Muscle of arm (tissue), 14 donors: ENCODE measurements around the gene DCP2. TPM values are rescaled to one million over a fixed set of nuclear protein-coding genes. Genes with fewer than 3 reads are reported as not detected.
A peak's percentile ranks its signal among the peaks of the same experiment; 100 is the strongest.
"Not testable (repeated sequence)": the region's sequence is repeated elsewhere in the genome, so short reads cannot be mapped to it uniquely, and the experiment has no call there.

Experiments
- DNase-seq: peaks from one replicate; pipeline ENCODE4 v3.0.0-alpha.2; 2013
- long read RNA-seq, 11 donors: transcript quantifications; one replicate each; lab custom pipeline, GENCODE V29; 2026
- polyA plus RNA-seq, 12 donors: library from polyadenylated mRNA; unstranded; fragments of 120-200 nt; gene quantifications; one replicate each; pipeline ENCODE4 v1.2.1, GENCODE V29; 2013; ENCODE audit not compliant: insufficient read length in 12 of 12

The DCP2 gene
- 10 to 100 TPM; 19.6 to 67.9 (median 27.1) TPM for polyA plus RNA-seq
- long read RNA-seq, donor 1, full-length matches to known transcripts = 5 of 5 reads
- long read RNA-seq, donor 1, partial matches to known transcripts = 0 of 5 reads
- long read RNA-seq, donor 1, other reads (novel, unspliced or antisense) = 0 of 5 reads
- long read RNA-seq, donor 2, full-length matches to known transcripts = 2 of 2 reads
- long read RNA-seq, donor 2, partial matches to known transcripts = 0 of 2 reads
- long read RNA-seq, donor 2, other reads (novel, unspliced or antisense) = 0 of 2 reads
- long read RNA-seq, donor 3, full-length matches to known transcripts = 3 of 3 reads
- long read RNA-seq, donor 3, partial matches to known transcripts = 0 of 3 reads
- long read RNA-seq, donor 3, other reads (novel, unspliced or antisense) = 0 of 3 reads
- long read RNA-seq, donor 4, full-length matches to known transcripts = 2 of 7 reads
- long read RNA-seq, donor 4, partial matches to known transcripts = 5 of 7 reads
- long read RNA-seq, donor 4, other reads (novel, unspliced or antisense) = 0 of 7 reads
- long read RNA-seq, donor 5, full-length matches to known transcripts = 5 of 5 reads
- long read RNA-seq, donor 5, partial matches to known transcripts = 0 of 5 reads
- long read RNA-seq, donor 5, other reads (novel, unspliced or antisense) = 0 of 5 reads
- long read RNA-seq, donor 6 = 0 reads
- long read RNA-seq, donor 7, full-length matches to known transcripts = 3 of 3 reads
- long read RNA-seq, donor 7, partial matches to known transcripts = 0 of 3 reads
- long read RNA-seq, donor 7, other reads (novel, unspliced or antisense) = 0 of 3 reads
- long read RNA-seq, donor 8, full-length matches to known transcripts = 4 of 4 reads
- long read RNA-seq, donor 8, partial matches to known transcripts = 0 of 4 reads
- long read RNA-seq, donor 8, other reads (novel, unspliced or antisense) = 0 of 4 reads
- long read RNA-seq, donor 9 = 0 reads
- long read RNA-seq, donor 10, full-length matches to known transcripts = 8 of 8 reads
- long read RNA-seq, donor 10, partial matches to known transcripts = 0 of 8 reads
- long read RNA-seq, donor 10, other reads (novel, unspliced or antisense) = 0 of 8 reads
- long read RNA-seq, donor 11, full-length matches to known transcripts = 3 of 3 reads
- long read RNA-seq, donor 11, partial matches to known transcripts = 0 of 3 reads
- long read RNA-seq, donor 11, other reads (novel, unspliced or antisense) = 0 of 3 reads

GRCh38 chr5:112976432-112977309, at the start of gene DCP2:
TSS of gene DCP2 (plus strand) at chr5:112976798. CDS start at chr5:112976934, 136 bp downstream.
- DNase-seq = peak; percentile 99

- DNase-seq = no peak
Measured at GRCh38 chr5:112929336-112930081, 47.1 kb upstream of the DCP2 start.

GRCh38 chr5:112930082-112930344, 46.6 kb upstream of the DCP2 start:
- DNase-seq = no peak

- DNase-seq = no peak
Measured at GRCh38 chr5:112931473-112931872, 45.1 kb upstream of the DCP2 start.

- DNase-seq = no peak
Measured at GRCh38 chr5:112933105-112933504, 43.5 kb upstream of the DCP2 start.

- peak; percentile 46 for DNase-seq
Measured at GRCh38 chr5:112933651-112934365, 42.8 kb upstream of the DCP2 start.

GRCh38 chr5:112934366-112934663, 42.3 kb upstream of the DCP2 start:
- no peak for DNase-seq

GRCh38 chr5:112935675-112936074, 40.9 kb upstream of the DCP2 start:
- no peak for DNase-seq

- no peak for DNase-seq
Measured at GRCh38 chr5:112938286-112938685, 38.3 kb upstream of the DCP2 start.

GRCh38 chr5:112940670-112941069, 35.9 kb upstream of the DCP2 start:
- no peak for DNase-seq

GRCh38 chr5:112948458-112948857, 28.1 kb upstream of the DCP2 start:
- DNase-seq = no peak

GRCh38 chr5:112951124-112951702, 25.4 kb upstream of the DCP2 start:
- DNase-seq = no peak

GRCh38 chr5:112956606-112957005, 20.0 kb upstream of the DCP2 start:
- DNase-seq = no peak

- no peak for DNase-seq
Measured at GRCh38 chr5:112957036-112957808, 19.4 kb upstream of the DCP2 start.

- peak; percentile 81 for DNase-seq
Measured at GRCh38 chr5:112958093-112959088, 18.2 kb upstream of the DCP2 start.

GRCh38 chr5:112959872-112960271, 16.7 kb upstream of the DCP2 start:
- DNase-seq = not testable (repeated sequence)

GRCh38 chr5:112960315-112960714, 16.3 kb upstream of the DCP2 start:
- DNase-seq = no peak
